GM23338 (cell line): ENCODE data around the gene RNASET2. TPM values are rescaled to one million over a fixed set of nuclear protein-coding genes. Genes with fewer than 3 reads are reported as not detected.

Source experiments
- ATAC-seq: fragments of 200-7000 bp; cut with Tn5 transposase; 3 replicates; pipeline ENCODE4 v1.9.1; 2020
- DNase-seq: peaks from one replicate; pipeline ENCODE4 v3.0.0-alpha.2; 2015; ENCODE audit warnings: low spot score
- H2AFZ ChIP-seq: fragments of 200-600 bp; sonication (generic); 2 replicates; pipeline ENCODE4 v1.8.0; 2016; ENCODE audit warnings: antibody characterized with exemption, mild to moderate bottlenecking, moderate library complexity
- H3F3A ChIP-seq: fragments of 200-600 bp; sonication (generic); replicated peaks from 2 replicates; pipeline ENCODE4 v1.8.0; 2017; ENCODE audit warnings: antibody characterized with exemption, mixed run types, low read depth
- H3K27ac ChIP-seq: fragments of 200-600 bp; sonication (generic); 2 replicates; pipeline ENCODE4 v1.6.1; 2016; ENCODE audit warnings: low read depth
- H3K27me3 ChIP-seq: fragments of 200-600 bp; sonication (generic); 2 replicates; pipeline ENCODE4 v1.8.0; 2016; ENCODE audit warnings: mild to moderate bottlenecking, mixed run types, moderate library complexity; ENCODE audit not compliant: insufficient read depth
- H3K36me3 ChIP-seq: fragments of 200-600 bp; sonication (generic); 2 replicates; pipeline ENCODE4 v1.8.0; 2016; ENCODE audit warnings: mild to moderate bottlenecking; ENCODE audit not compliant: insufficient read depth
- H3K4me1 ChIP-seq: fragments of 200-600 bp; sonication (generic); 2 replicates; pipeline ENCODE4 v1.8.0; 2016; ENCODE audit warnings: mild to moderate bottlenecking, moderate library complexity; ENCODE audit not compliant: insufficient read depth
- H3K4me2 ChIP-seq: fragments of 200-600 bp; sonication (generic); 2 replicates; pipeline ENCODE4 v1.7.1; 2017; ENCODE audit warnings: mixed run types
- H3K4me3 ChIP-seq: fragments of 200-600 bp; sonication (generic); 2 replicates; pipeline ENCODE4 v1.6.1; 2016; ENCODE audit warnings: mixed run types
- H3K79me2 ChIP-seq: fragments of 200-600 bp; sonication (generic); replicated peaks from 2 replicates; pipeline ENCODE4 v1.8.0; 2017; ENCODE audit warnings: mild to moderate bottlenecking; ENCODE audit not compliant: insufficient read depth
- H3K9me2 ChIP-seq: fragments of 200-600 bp; sonication (generic); 2 replicates; pipeline ENCODE4 v1.8.0; 2017; ENCODE audit not compliant: insufficient read depth
- H4K20me1 ChIP-seq: fragments of 200-600 bp; sonication (generic); replicated peaks from 2 replicates; pipeline ENCODE4 v1.8.0; 2017; ENCODE audit warnings: mild to moderate bottlenecking; ENCODE audit not compliant: insufficient read depth
- H3K27ac Mint-ChIP-seq: 2 replicates; pipeline ENCODE4 v1.8.0; 2020; ENCODE audit warnings: inconsistent platforms, mild to moderate bottlenecking, moderate library complexity, mixed read lengths
- H3K27me3 Mint-ChIP-seq: 3 replicates; pipeline ENCODE4 v1.8.0; 2022; ENCODE audit warnings: low read depth, mild to moderate bottlenecking, moderate library complexity, mixed read lengths, inconsistent platforms; ENCODE audit not compliant: insufficient read depth, poor library complexity
- H3K36me3 Mint-ChIP-seq: 3 replicates; pipeline ENCODE4 v1.8.0; 2021; ENCODE audit warnings: low read depth, mild to moderate bottlenecking, inconsistent platforms, moderate library complexity, mixed read lengths
- H3K4me1 Mint-ChIP-seq: 3 replicates; pipeline ENCODE4 v1.8.0; 2020; ENCODE audit warnings: mild to moderate bottlenecking, inconsistent platforms, mixed read lengths
- H3K4me3 Mint-ChIP-seq: 3 replicates; pipeline ENCODE4 v1.8.0; 2021; ENCODE audit warnings: moderate library complexity, mild to moderate bottlenecking, inconsistent platforms, mixed read lengths
- H3K9me3 Mint-ChIP-seq: 3 replicates; pipeline ENCODE4 v1.8.0; 2020; ENCODE audit warnings: moderate library complexity, mild to moderate bottlenecking, inconsistent platforms, mixed read lengths
- EZH2phosphoT487 ChIP-seq: fragments of 200-600 bp; sonication (generic); IDR thresholded peaks from one replicate; pipeline ENCODE4 v1.8.1; 2018; ENCODE audit warnings: antibody characterized with exemption; ENCODE audit not compliant: unreplicated experiment
- polyA plus RNA-seq: library from polyadenylated mRNA; unstranded; fragments of >200 nt; fragmentation: Nextera tagmentation; extraction: Ambion mirVana; gene quantifications from 2 replicates; pipeline ENCODE4 v1.2.1, GENCODE V29; 2016
- total RNA-seq: library from RNA; depleted of rRNA; stranded (reverse); fragments of >200 nt; shearing (Covaris generic); gene quantifications from 2 replicates; pipeline ENCODE4 v1.2.3, GENCODE V29; 2014
- TF ChIP-seq, protein P1 (sequence below): IDR thresholded peaks from 2 replicates; pipeline ENCODE4 v1.6.1; 2016; ENCODE audit warnings: antibody characterized with exemption
- TF ChIP-seq, protein P2 (sequence below): IDR thresholded peaks from one replicate; pipeline ENCODE4 v1.6.1; 2018; ENCODE audit warnings: antibody characterized with exemption; ENCODE audit not compliant: unreplicated experiment
- TF ChIP-seq, protein P3 (sequence below): fragments of 250-450 bp; sonication (Bioruptor Pico); IDR thresholded peaks from 2 replicates; pipeline ENCODE4 v1.5.0; 2020; ENCODE audit warnings: mild to moderate bottlenecking, moderate library complexity

RNASET2 gene
- total and polyA plus RNA-seq, 2 experiments from 2014 or later, result 40.5 to 62.8 TPM

DNA sequence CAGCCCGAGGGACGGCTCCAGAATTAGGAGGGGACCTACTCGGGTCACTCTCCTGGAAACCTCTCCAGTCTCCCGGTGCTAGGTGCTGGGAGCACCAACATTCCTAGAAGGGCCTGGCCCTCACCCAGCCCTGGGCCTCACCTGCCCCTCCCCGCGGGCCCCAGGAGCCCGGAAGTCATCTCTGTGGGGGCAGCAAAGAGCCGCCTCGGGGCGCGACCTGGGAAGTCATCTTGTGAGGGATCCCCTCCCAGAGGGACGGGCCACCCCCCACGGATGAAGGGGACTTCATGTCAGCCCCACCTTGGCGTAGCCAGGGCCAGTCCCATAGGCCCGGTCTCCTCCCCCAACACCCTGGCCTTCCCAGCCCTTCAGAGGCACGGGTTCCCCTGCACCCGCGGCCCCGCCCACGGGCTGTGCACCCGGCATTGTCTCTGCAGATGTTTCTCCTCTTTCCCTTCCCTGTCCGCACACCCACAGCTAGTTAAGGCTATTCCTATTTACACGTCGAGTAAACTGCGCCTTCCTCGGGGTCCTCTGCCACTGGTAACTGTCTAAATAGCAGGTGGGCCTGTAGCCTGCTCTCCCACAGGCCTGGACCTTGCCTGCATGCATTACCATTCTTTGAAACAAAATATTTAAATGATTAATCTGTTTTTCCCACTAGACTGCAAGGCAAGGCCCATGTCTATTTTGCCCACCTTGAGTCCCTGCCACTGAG lies 896 bp upstream of the RNASET2 start:
- DNase-seq (peak; percentile 52), ATAC-seq (peak; percentile 45)
- TF ChIP-seq, protein P1, sequence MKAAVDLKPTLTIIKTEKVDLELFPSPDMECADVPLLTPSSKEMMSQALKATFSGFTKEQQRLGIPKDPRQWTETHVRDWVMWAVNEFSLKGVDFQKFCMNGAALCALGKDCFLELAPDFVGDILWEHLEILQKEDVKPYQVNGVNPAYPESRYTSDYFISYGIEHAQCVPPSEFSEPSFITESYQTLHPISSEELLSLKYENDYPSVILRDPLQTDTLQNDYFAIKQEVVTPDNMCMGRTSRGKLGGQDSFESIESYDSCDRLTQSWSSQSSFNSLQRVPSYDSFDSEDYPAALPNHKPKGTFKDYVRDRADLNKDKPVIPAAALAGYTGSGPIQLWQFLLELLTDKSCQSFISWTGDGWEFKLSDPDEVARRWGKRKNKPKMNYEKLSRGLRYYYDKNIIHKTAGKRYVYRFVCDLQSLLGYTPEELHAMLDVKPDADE, result peak; percentile 15; the same call in 1 of the 2 replicates
- TF ChIP-seq, protein P2, sequence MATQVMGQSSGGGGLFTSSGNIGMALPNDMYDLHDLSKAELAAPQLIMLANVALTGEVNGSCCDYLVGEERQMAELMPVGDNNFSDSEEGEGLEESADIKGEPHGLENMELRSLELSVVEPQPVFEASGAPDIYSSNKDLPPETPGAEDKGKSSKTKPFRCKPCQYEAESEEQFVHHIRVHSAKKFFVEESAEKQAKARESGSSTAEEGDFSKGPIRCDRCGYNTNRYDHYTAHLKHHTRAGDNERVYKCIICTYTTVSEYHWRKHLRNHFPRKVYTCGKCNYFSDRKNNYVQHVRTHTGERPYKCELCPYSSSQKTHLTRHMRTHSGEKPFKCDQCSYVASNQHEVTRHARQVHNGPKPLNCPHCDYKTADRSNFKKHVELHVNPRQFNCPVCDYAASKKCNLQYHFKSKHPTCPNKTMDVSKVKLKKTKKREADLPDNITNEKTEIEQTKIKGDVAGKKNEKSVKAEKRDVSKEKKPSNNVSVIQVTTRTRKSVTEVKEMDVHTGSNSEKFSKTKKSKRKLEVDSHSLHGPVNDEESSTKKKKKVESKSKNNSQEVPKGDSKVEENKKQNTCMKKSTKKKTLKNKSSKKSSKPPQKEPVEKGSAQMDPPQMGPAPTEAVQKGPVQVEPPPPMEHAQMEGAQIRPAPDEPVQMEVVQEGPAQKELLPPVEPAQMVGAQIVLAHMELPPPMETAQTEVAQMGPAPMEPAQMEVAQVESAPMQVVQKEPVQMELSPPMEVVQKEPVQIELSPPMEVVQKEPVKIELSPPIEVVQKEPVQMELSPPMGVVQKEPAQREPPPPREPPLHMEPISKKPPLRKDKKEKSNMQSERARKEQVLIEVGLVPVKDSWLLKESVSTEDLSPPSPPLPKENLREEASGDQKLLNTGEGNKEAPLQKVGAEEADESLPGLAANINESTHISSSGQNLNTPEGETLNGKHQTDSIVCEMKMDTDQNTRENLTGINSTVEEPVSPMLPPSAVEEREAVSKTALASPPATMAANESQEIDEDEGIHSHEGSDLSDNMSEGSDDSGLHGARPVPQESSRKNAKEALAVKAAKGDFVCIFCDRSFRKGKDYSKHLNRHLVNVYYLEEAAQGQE, result no peak
- TF ChIP-seq EZH2phosphoT487, result no peak
- TF ChIP-seq, protein P3, sequence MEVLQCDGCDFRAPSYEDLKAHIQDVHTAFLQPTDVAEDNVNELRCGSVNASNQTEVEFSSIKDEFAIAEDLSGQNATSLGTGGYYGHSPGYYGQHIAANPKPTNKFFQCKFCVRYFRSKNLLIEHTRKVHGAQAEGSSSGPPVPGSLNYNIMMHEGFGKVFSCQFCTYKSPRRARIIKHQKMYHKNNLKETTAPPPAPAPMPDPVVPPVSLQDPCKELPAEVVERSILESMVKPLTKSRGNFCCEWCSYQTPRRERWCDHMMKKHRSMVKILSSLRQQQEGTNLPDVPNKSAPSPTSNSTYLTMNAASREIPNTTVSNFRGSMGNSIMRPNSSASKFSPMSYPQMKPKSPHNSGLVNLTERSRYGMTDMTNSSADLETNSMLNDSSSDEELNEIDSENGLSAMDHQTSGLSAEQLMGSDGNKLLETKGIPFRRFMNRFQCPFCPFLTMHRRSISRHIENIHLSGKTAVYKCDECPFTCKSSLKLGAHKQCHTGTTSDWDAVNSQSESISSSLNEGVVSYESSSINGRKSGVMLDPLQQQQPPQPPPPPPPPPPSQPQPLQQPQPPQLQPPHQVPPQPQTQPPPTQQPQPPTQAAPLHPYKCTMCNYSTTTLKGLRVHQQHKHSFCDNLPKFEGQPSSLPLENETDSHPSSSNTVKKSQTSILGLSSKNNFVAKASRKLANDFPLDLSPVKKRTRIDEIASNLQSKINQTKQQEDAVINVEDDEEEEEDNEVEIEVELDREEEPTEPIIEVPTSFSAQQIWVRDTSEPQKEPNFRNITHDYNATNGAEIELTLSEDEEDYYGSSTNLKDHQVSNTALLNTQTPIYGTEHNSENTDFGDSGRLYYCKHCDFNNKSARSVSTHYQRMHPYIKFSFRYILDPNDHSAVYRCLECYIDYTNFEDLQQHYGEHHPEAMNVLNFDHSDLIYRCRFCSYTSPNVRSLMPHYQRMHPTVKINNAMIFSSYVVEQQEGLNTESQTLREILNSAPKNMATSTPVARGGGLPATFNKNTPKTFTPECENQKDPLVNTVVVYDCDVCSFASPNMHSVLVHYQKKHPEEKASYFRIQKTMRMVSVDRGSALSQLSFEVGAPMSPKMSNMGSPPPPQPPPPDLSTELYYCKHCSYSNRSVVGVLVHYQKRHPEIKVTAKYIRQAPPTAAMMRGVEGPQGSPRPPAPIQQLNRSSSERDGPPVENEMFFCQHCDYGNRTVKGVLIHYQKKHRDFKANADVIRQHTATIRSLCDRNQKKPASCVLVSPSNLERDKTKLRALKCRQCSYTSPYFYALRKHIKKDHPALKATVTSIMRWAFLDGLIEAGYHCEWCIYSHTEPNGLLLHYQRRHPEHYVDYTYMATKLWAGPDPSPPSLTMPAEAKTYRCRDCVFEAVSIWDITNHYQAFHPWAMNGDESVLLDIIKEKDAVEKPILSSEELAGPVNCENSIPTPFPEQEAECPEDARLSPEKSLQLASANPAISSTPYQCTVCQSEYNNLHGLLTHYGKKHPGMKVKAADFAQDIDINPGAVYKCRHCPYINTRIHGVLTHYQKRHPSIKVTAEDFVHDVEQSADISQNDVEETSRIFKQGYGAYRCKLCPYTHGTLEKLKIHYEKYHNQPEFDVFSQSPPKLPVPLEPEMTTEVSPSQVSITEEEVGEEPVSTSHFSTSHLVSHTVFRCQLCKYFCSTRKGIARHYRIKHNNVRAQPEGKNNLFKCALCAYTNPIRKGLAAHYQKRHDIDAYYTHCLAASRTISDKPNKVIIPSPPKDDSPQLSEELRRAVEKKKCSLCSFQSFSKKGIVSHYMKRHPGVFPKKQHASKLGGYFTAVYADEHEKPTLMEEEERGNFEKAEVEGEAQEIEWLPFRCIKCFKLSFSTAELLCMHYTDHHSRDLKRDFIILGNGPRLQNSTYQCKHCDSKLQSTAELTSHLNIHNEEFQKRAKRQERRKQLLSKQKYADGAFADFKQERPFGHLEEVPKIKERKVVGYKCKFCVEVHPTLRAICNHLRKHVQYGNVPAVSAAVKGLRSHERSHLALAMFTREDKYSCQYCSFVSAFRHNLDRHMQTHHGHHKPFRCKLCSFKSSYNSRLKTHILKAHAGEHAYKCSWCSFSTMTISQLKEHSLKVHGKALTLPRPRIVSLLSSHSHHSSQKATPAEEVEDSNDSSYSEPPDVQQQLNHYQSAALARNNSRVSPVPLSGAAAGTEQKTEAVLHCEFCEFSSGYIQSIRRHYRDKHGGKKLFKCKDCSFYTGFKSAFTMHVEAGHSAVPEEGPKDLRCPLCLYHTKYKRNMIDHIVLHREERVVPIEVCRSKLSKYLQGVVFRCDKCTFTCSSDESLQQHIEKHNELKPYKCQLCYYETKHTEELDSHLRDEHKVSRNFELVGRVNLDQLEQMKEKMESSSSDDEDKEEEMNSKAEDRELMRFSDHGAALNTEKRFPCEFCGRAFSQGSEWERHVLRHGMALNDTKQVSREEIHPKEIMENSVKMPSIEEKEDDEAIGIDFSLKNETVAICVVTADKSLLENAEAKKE (CRISPR knock-in tag), result no peak
- Mint-ChIP-seq H3K9me3 (peaks cover under 1% of the 10 kb centered on the region), H3K4me1 (peaks cover 27% of the 10 kb centered on the region), H3K4me3 (peak overlapping the region; percentile 77), H3K27me3 (peaks cover 11% of the 10 kb centered on the region), H3K27ac (no peak overlapping the region), H3K36me3 (peaks cover 7% of the 10 kb centered on the region)
- Histone ChIP-seq H2AFZ (peak overlapping the region; percentile 90), H4K20me1 (no peaks in the 10 kb centered on the region; the same call in 1 of the 2 replicates), H3K27me3 (peaks cover 4% of the 10 kb centered on the region; the same call in 1 of the 2 replicates), H3K79me2 (peaks cover 6% of the 10 kb centered on the region; the same call in 1 of the 2 replicates), H3K36me3 (no peaks in the 10 kb centered on the region), H3K4me2 (peak overlapping the region; percentile 94), H3K9me2 (no peaks in the 10 kb centered on the region), H3F3A (no peaks in the 10 kb centered on the region), H3K4me1 (peaks cover 12% of the 10 kb centered on the region), H3K27ac (no peak overlapping the region), H3K4me3 (peak overlapping the region; percentile 89)
